Panc1 (cell line): Measurements from ENCODE around the gene CTCFL. TPM values are rescaled to one million over a fixed set of nuclear protein-coding genes. Genes with fewer than 3 reads are reported as not detected.

Experiments
- ATAC-seq: fragments of 200-7000 bp; cut with Tn5 transposase; 2 replicates; pipeline ENCODE4 v1.9.1; 2020; ENCODE audit warnings: mild to moderate bottlenecking, moderate library complexity
- BruUV-seq: library from RNA; stranded (reverse); fragments of 400-500 nt; replicated peaks from 2 replicates; lab custom pipeline; 2021; lab: Mats Ljungman, UMichigan
- CTCF ChIA-PET: fragments of 300-600 bp; sonication (Branson Sonifier 250); formaldehyde crosslinking; loops from one replicate; lab custom pipeline; 2022; ENCODE audit warnings: antibody characterized with exemption; lab: Charles Lee
- POLR2A ChIA-PET: fragments of 300-600 bp; sonication (Branson Sonifier 250); formaldehyde crosslinking; loops from one replicate; lab custom pipeline; 2022; ENCODE audit warnings: antibody characterized with exemption; lab: Charles Lee
- DNase-seq: peaks from one replicate; pipeline ENCODE4 v3.0.0-alpha.2; 2010; ENCODE audit warnings: low read depth, low spot score
- H3K27ac ChIP-seq: 2 replicates; pipeline ENCODE4 v1.5.1; 2011; ENCODE audit warnings: mild to moderate bottlenecking, low read length, inconsistent platforms
- H3K27me3 ChIP-seq: fragments of 200-500 bp; sonication (Bioruptor generic); 2 replicates; pipeline ENCODE4 v1.6.0; 2014; ENCODE audit warnings: low read length, inconsistent platforms; ENCODE audit not compliant: control insufficient read depth, insufficient read depth
- H3K36me3 ChIP-seq: fragments of 200-500 bp; sonication (Bioruptor generic); 2 replicates; pipeline ENCODE4 v1.5.1; 2014; ENCODE audit warnings: inconsistent platforms, mild to moderate bottlenecking, low read length, moderate library complexity; ENCODE audit not compliant: control insufficient read depth, insufficient read depth
- H3K4me1 ChIP-seq: 2 replicates; pipeline ENCODE4 v1.5.1; 2011; ENCODE audit warnings: inconsistent platforms, mild to moderate bottlenecking, low read length, moderate library complexity; ENCODE audit not compliant: control insufficient read depth, insufficient read depth
- H3K4me3 ChIP-seq, 2 experiments: 2 replicates each; pipeline ENCODE4 v1.5.1; 2011 to 2012; ENCODE audit warnings: low read depth in 2 of 2, low read length in 2 of 2, mild to moderate bottlenecking in 2 of 2, inconsistent platforms in 1 of 2, moderate library complexity in 1 of 2
- H3K9me3 ChIP-seq: fragments of 200-500 bp; sonication (Bioruptor generic); 2 replicates; pipeline ENCODE4 v1.5.1; 2014; ENCODE audit warnings: low read depth, mild to moderate bottlenecking, inconsistent platforms, low read length, moderate library complexity; ENCODE audit not compliant: control insufficient read depth, insufficient read depth
- CTCF ChIP-seq: fragments of 450-650 bp; IDR thresholded peaks from 2 replicates; pipeline ENCODE4 v1.5.1; 2017; ENCODE audit warnings: mild to moderate bottlenecking
- POLR2AphosphoS5 ChIP-seq: IDR thresholded peaks from 2 replicates; pipeline ENCODE4 v1.6.1; 2012; ENCODE audit warnings: mild to moderate bottlenecking, low read depth, low read length, moderate library complexity
- REST ChIP-seq, 2 experiments: IDR thresholded peaks; 2 replicates each; pipeline ENCODE4 v1.6.1; 2011 to 2012; ENCODE audit warnings: low read depth in 2 of 2, control low read depth in 1 of 2, low read length in 1 of 2, mild to moderate bottlenecking in 1 of 2, moderate library complexity in 1 of 2; ENCODE audit not compliant: insufficient read depth in 1 of 2
- SIN3A ChIP-seq: IDR thresholded peaks from 2 replicates; pipeline ENCODE4 v1.6.1; 2012; ENCODE audit warnings: low read depth, mild to moderate bottlenecking, low read length, moderate library complexity, borderline replicate concordance; ENCODE audit not compliant: insufficient read depth
- TCF7L2 ChIP-seq: IDR thresholded peaks from 2 replicates; pipeline ENCODE4 v1.6.1; 2011; ENCODE audit warnings: mild to moderate bottlenecking, low read depth, low read length, inconsistent platforms
- in situ Hi-C: cut with HindIII; loops from 2 replicates; pipeline ENCODE4 v1.10.0; 2016; ENCODE audit warnings: low sequenced_read_pairs, low pct_unique_long_range_greater_than_20kb
- intact Hi-C: fragments of 100-400 bp; cut with micrococcal nuclease; formaldehyde crosslinking; loops from one replicate; pipeline ENCODE4 v1.10.0; 2022; ENCODE audit not compliant: unreplicated experiment
- total RNA-seq: library from RNA; stranded (reverse); gene quantifications from one replicate; pipeline ENCODE4 v1.2.1, GENCODE V29; 2021; ENCODE audit not compliant: unreplicated experiment

Gene CTCFL
- total RNA-seq, 1 experiment from 2014 or later: 0.05 TPM

- Histone ChIP-seq H3K27ac (no peak overlapping the region), H3K36me3 (no peaks in the 10 kb centered on the region), H3K27me3 (peaks cover 3% of the 10 kb centered on the region), H3K4me3 (no peak overlapping the region), H3K4me1 (no peaks in the 10 kb centered on the region), H3K9me3 (no peaks in the 10 kb centered on the region)
- no TSS peak for BruUV-seq
- TF ChIP-seq REST (IDR thresholded peaks at IDR 0.05; ENCODE audit: insufficient read depth in 1 of 2, low read depth in 2 of 2, low read length in 1 of 2) (no peak), TCF7L2 (no peak), CTCF (no peak), POLR2AphosphoS5 (no peak), SIN3A (no peak)
- in situ Hi-C loops: no loop called here
- intact Hi-C loops: no loop called here
- no peak for DNase-seq
- POLR2A ChIA-PET: no interaction called here
- ATAC-seq: no peak
- CTCF ChIA-PET: no interaction called here
These were observed 10.4 kb upstream of the CTCFL start for GRCh38 chr20:57535297-57535696.

- in situ Hi-C loops: no loop called here
- no peak overlapping the region for H3K4me3 ChIP-seq
- no peak overlapping the region for H3K27ac ChIP-seq
- no TSS peak for BruUV-seq
- DNase-seq: no peak
- intact Hi-C loops: no loop called here
- H3K9me3 ChIP-seq: no peaks in the 10 kb centered on the region
- CTCF ChIA-PET: no interaction called here
- no peaks in the 10 kb centered on the region for H3K4me1 ChIP-seq
- no peaks in the 10 kb centered on the region for H3K36me3 ChIP-seq
- TF ChIP-seq POLR2AphosphoS5 (no peak), REST (IDR thresholded peaks at IDR 0.05; ENCODE audit: insufficient read depth in 1 of 2, low read depth in 2 of 2, low read length in 1 of 2) (no peak), CTCF (no peak), SIN3A (no peak), TCF7L2 (no peak)
- POLR2A ChIA-PET: no interaction called here
- no peak for ATAC-seq
- peaks cover 3% of the 10 kb centered on the region for H3K27me3 ChIP-seq
These were observed 7.2 kb upstream of the CTCFL start for GRCh38 chr20:57532104-57532503.
